SHP77 (cell line): ENCODE data around the gene IPCEF1.
"Not testable (repeated sequence)": the region's sequence is repeated elsewhere in the genome, so short reads cannot be mapped to it uniquely, and the experiment has no call there.

Experiments used
- DNase-seq, 2 experiments: peaks; one replicate each; lab custom pipeline; 2025; lab: John Stamatoyannopoulos, UW

The IPCEF1 gene

DNA sequence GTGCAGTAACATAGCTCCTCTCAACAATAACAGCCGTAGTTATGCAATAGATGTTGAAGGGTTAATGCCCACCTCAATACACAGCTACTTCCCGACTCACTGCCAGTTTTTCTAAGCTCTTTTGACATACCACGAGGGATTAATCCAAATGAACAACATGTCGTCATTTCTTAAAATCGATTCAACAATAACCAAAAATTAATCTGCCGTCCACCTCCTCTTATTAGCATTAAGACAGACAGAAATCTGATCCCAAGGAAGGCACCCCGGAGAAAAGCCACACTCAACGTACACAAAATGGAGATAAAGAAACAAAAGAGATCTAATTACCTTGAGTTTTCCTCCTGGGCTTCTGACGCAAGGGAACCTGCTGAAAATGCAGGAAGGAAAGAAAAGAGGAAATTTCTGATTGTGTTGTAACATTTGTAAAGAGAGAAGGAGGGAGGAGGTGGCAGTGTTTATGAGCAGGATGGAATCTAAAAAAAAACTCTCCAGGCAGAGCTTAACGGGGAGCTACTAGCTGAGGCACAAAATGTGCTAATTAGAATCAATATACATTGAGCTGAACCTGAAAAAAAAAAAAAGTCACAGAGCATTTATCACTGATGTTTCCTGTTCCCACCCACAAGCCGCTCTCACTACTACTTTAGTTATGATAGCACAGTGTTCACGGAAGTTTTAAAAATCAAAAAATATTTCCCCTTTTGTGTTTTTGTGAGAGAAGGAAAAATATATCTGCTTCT, 109.3 kb downstream of the IPCEF1 start:
- DNase-seq = no peak

DNA sequence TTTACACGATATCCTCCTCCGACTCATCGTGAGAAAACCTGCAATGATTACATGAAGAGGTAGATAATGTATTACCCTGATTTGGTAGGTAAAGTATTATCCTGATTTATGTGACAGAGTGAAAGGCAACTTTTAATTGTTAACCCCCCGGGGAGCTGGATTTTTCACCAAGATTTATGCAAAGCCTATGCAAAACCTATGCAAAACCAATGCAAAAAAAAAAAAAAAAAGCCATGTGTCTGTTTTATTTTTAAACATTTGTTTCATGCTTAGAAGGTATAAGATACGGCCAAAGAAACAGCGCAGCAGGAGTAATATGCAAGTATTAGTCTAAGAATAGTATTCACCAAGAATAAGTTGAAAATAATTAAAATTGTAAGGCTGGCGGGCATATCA, 109.9 kb downstream of the IPCEF1 start:
- no peak for DNase-seq

DNA sequence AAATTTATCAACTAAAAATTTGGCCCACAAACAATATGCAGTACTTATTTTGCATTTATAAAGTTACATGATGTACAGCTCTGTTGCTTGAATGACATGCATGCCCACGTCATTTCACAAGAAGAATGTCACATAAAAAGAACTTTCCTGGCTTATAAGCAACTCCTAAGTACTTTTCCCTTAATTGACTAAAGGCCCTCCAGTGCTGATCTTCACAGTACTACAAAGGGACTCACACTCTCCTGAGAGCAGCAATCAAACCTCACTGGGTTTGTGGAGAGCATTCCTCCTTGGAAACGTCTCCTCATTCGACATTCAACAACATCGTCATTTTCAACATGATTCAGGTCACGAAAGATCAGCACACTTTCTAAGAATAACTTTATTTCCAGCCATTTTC, 111.1 kb downstream of the IPCEF1 start:
- DNase-seq = no peak

DNA sequence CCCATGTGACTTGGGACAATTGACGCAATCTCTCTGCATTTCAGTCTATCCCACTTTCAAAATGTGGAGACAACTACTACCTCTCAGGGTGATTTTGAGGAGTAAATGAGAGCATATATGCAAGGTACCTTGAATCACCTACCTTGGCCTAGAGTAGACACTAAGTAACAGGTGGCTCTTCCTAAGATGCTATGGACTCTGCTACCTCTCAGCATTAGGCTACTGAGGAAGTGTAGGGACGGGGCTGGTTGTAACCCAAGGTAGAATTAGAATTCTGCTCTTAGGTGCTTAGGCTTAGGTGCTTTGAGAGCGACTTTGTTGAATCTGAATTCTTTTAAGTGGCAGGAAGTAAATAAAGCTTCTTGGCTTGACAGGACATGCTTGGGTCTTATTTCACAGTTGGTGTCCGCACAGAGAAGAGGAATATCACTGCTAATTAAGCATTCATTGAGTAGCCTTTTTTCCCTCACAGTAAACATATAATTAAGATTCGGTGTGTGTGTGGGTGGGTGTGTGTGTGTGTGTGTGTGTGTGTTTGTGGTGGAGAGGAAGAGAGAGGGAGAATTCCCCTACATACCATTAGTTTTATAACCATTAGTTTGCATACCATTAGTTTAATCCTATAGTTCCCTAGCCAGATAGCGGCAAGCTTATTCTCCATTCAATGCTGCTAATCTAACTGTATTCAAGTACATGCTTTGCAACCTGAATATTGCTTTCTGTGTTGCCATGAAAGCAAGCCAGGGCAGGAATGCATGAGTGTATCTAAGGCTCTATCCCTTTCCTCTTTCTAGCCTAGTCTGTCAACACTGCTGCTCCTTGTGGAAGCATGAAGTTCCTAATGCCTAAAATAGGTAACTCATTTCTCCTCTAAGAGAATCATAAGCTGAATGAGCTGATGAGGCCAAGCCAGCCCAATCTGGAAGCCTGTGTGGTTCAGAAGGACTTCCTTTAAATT, 112.5 kb downstream of the IPCEF1 start:
- DNase-seq = no peak

DNA sequence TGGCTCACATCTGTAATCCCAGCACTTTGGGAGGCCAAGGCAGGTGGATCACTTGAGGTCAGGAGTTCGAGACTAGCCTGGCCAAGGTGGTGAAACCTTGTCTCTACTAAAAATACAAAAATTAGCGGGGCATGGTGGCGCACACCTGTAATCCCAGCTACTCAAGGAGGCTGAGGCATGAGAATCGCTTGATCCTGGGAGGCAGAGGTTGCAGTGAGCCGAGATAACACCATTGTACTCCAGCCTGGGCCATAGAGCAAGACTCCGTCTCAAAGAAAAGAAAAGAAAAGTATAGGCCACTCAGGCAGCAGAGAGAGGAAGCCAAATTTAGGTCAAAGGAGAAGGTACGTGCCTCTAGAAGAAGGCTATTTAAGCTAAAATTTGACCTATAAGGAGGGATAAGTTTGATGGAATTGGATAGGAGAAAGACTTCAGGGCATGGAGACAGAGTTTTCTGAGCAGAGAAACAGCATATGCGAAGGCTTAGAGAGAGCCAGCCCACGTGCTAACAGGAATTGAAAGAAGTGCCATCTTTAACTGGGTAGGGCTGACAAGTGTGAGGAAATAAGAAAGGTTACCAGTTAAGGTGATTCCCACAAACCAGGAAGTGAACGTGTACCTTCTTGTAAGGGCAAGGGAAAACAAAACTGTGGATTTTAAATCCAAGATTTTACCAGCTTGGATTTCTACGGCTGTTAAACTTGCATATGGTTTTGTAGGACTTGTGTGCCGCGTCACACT, 113.8 kb downstream of the IPCEF1 start:
- DNase-seq = no peak

DNA sequence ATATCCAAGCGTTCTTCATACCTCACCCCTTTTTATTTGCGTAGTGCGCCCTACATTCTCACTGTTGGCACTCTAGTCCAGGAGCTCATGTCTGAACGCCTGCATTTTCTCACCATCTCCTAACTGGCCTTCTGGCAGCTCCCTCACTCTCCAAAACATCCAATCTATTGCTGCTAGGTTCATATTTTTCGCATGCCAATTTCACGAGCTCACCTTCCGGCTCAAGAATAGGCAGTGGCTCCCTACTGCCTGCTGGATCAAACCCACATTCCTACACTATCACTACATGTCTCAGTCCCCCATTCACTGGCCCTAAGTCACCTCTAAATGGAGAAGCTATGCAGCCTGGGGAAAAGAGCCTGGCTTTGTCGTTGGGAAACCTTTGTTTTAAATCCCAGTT, 115.0 kb downstream of the IPCEF1 start:
- DNase-seq = no peak

DNA sequence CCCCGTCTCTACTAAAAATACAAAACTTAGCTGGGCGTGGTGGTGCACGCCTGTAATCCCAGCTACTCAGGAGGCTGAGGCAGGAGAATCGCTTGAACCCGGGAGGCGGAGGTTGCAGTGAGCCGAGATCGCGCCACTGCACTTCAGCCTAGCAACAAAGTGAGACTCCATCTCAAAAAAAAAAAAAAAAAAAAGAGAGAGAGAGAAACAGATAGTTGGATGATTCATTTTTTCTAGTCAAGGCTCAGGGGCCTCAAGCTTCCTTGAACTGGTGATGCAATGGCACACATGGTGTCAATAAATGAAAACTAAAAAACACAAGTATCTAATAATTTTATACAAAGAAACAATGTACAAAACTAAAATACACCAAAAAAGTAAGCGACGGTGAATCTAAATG, 115.5 kb downstream of the IPCEF1 start:
- DNase-seq = not testable (repeated sequence)

DNA sequence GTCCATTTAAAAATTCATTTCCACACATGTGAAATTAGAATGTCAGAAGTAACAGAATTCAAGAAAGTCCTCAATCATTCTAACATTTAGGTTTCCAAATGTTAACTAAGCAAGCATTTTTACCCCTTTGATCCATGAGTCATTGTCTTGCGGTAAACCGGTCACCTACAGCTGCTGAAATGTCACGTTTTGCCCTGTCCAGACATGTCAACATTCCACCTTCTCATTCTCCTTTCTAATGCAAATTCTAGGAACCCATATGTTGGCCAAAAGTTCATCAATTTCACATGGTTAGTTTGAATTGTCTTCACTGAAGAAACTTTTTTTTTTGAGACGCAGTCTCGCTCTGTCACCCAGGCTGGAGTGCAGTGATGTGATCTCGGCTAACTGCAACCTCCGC, 117.2 kb downstream of the IPCEF1 start:
- DNase-seq = no peak

DNA sequence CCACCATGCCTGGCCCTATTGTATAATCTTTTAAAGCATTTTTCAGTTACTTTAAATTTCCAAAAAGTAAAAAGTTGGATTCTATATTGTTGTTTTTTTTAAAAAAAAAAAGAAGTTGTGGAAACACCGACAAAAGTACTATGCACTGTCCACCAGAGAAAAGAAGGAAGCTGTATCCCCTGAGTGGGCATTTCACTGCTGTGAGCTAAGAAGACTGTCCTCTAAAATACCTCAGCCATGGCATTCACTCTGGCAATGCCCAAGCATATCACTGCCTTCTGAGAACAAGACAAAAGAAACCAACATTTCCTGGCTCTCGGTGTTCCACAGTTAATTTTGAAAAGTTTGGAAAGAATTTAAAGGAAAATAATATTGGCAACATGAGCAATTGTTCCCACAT, 117.8 kb downstream of the IPCEF1 start:
- DNase-seq = no peak

DNA sequence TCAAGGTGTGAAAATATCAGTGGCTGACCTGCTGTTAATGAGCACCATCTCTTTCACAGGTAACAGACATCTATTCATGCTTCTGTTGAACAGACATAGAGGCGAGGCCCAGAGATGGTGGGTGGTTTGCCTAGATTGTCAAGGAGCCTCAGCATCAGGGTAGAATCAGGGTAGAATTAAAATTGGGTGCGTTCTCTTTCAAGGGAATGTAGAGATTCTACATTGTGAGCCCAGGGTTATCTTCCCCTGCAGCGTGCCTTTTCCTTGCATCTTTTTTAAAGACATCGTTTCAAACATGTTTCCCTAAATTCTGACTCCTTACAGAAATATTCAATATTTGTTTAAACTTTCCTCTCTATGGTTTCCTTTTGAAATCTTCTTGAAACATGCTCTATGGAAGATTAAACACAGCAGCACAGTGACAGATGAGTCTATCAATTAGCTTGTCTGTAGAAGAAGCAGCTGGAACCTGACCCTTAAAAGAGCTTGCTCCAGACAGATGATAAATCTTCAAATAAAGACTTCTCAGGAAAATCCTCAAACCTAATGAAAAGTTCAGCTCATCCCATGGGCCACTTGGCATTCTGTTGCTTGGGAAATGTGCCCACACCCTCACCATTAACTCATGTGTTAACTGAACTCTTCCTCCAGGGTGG, 119.8 kb downstream of the IPCEF1 start:
- DNase-seq = no peak

DNA sequence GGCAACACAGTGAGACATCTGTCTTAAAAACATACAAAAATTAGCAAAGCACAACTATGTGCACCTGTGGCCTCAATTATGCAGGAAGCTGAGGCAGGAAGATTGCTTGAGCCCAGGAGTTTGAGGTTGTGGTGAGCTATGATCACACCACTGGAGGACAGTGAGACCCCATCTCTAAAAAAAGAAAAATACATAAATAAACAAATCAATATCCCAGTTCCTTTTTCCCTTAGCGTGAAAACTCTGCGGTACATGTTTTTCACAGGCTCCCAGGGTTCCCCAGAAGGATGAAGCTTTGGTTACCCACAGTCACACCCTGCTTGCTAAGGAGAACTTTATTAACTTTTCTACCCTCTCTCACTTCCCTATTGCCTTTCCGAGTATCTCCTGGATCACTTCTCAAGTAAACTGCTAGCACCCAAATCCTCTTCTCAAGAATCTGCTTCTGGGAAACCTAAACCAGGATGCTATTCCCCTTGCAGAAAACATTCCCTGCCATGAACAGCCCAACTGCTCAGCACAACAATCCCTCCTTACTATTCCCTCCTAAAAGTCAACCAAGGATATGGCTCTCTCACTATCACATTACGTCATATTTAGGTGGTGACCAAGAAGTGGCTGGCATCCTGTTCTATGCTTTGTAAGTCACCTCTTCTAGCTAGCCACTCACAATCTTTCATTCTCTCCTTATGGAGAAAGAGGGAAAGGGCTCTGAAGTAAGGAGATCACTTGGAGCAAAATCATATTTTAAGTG, 122.4 kb downstream of the IPCEF1 start:
- DNase-seq = no peak

DNA sequence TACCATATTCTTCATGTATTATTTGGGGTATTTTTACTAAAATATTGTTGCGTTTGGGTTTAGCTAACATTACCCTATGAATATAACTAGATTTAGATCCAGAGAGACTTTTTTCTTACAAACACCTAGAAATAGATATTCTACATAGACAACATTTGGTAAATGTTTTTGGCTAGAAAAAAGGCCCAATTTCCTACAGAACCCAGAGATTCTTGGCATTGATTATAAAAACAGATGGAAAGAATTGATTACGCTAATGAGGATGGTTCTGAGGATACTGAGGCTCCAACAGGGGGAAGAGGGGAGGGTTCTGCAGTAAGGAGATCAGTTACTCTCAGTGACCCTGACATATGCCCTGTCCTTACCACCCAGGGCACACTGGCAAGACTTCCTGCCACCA, 123.2 kb downstream of the IPCEF1 start:
- no peak for DNase-seq

DNA sequence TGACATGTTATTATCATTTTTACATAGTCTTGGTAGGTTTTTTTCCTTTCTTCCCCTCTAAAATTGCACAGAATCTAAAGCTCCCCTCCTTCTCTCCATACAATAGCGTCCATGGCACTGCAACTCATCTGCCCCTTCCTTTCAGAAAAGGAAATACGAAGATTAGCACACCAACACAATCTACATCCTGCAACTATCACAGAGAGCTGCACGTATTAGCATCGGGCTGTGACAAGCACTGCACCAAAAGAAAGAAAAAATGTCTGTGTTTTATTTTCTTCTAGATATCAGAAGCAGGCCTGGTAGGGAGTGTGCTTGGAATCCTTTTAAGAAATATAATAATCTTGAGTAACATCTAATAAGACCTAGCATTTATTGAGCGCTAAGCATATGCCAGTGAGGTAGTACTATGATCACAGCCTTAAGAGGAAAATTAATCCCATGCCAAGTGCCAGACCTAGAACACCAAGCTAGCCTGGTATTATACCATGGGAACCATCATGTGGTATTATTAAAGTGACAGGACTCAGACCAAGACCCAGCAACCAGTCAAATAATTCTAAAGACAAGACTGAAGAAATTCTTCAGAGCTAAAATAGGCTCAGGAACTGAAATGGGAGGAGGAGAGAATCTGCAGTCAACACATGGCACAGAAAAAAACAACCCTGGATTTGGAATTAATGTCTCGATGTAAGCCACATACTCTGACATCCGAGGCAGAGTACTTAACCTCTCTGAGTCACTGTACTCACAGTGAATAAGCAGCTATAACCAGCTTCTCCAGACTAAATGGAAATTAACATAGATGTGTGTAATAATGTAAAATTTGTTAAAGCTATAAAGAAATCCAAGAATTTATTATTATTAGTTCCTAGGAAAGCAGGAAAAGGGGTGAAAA, 124.3 kb downstream of the IPCEF1 start:
- no peak for DNase-seq

DNA sequence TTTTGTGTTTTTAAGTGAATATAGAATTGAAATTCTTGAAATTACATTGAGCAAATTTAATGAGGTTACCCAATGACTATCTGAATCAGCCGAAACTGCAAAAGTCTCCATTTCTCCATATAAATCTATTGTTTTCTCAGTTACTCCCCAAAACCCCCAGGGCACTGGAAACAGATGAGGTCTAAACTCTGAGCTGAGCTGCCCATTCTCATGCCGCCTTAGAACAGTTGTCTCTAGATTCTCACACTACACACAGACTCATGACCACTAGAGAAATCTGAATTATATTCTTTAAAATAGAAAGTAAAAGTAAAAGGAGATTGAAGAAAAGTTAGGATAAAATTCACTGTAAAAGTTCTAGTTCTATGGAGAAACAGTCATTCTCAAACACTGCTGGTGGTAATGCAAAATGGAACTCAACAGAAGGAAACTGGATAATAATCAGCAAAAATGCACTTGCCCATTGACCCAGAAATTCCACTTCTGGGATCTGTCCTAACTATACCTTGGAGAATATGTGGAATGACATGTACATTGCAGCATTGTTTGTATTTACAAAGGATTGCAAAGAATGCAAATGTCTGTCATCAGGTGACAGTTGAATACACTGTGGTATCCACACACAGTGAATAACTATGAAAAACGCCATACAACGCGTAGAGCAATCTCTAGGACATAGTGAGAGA, 125.5 kb downstream of the IPCEF1 start:
- DNase-seq = no peak

DNA sequence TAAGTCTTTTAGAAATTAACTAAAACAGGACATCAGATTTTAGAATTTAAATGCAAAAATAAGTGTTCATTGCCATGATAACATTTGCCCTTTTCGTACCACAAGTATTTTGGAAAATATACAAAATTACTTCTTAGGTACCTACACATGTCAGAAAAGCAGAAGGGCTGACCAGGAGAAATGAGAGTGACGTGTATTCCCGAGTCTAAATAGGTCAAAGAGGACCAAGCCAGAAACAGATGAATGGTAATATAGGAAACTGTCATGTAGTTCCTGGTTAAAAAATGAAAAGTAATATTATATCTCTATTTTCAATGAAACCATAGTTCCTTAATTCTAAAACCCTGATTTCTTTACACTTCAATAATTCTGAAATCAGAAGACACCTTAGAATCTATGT, 126.2 kb downstream of the IPCEF1 start:
- no peak for DNase-seq

DNA sequence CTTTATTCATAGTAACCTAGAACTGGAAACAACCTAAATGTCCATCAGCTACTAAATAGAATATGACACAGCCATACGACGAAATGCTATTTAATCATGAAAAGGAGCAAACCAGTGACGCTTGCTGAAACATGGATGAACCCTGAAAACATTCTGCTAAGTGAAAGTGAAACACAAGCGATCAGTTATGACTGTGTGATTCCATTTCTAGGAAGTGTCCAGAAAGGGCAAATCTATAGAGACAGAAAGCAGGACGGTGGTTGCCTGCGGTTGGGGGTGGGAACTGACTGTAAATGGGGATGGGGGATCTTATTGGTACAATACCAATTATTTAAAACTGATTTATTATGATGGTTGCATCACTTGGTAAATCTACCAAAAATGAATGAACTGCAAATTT, 126.8 kb downstream of the IPCEF1 start:
- DNase-seq = no peak

DNA sequence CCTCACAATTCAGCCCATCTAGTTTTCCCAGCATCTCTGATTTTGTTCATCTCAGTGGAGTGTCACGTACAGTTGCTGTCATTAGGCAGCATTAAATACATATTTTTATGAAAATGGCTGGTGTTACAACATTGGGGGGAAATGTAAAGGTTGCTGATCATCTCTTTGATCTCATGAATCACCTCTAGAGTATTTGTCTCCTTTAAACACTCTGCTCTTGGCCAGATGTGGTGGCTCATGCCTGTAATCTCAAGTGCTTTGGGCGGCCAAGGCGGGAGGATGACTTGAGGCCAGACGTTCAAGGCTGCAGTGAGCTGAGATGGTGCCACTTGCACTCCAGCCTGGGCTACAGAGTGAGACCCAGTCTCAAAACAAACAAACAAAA, 128.1 kb downstream of the IPCEF1 start:
- no peak for DNase-seq

DNA sequence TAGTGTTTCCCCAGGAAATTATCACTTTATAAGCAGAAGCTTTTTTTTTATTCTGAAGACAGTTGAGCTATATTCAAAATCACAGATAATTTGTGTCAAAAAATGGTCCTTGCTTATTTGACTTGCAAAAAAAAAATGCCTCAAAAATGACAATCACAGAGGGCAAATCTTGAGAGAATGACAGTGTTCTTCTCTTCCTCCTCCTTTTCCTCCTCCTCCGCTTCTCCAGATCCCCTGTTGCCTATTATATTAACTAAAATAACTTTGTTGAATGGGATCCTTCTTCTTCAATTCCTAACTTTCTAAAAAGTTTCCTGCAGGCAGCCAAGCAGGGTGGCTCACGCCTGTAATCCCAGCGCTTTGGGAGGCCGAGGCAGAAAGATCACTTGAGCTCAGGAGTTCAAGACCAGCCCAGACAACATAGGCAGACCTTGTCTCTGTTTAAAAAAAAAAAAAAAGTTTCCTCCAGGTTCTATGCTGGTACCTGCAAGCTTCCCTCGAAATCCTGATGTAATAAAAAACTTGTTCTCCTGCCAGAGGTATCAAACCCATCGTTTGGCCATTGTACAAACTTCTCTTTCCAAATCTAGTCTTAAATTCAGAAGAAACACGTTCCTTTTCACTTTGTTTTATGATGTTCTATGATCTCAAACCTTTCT, 128.6 kb downstream of the IPCEF1 start:
- DNase-seq = no peak

DNA sequence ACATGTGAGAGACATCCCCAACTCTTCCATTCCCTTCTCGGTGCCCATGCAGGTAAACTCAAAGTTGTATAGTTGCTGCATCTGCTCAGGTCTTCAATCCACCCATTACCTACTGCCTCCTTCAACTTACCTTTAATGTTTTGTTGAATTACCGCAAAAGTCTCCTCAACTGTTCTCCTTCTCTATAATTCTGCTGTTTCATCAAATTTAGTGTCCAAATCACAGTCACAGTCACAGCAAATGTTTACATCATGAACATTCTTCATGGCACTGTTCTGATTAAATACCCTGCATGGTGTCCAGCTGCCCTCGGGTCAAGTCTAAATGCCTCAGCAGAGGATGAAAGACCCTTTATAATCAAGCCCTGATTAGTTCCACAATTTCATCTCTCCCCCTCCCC, 130.1 kb downstream of the IPCEF1 start:
- DNase-seq = no peak
